Cerebellar nuclear complex (tissue), 1 donor: ENCODE results near the gene TNNI2.

Experiments used
- DNase-seq, 2 experiments: peaks; one replicate each; lab custom pipeline; 2025; lab: John Stamatoyannopoulos, UW

The TNNI2 gene

GRCh38 chr11:1834779-1835670, 3.8 kb upstream of the TNNI2 start, which contains the start of gene SYT8:
Gene SYT8, plus strand, starts transcription at chr11:1834990. Its CDS starts 116 bp downstream, at chr11:1835106.
- no peak for DNase-seq

- DNase-seq: no peak
These were observed 3.1 kb upstream of the TNNI2 start for GRCh38 chr11:1835671-1836010.

- DNase-seq: no peak
These were observed 2.5 kb upstream of the TNNI2 start for GRCh38 chr11:1836011-1836945.

GRCh38 chr11:1837171-1838076, 1.4 kb upstream of the TNNI2 start:
- DNase-seq: no peak

GRCh38 chr11:1838077-1838425, 730 bp upstream of the TNNI2 start:
- no peak for DNase-seq

GRCh38 chr11:1839204-1839923, 583 bp downstream of the TNNI2 start:
- DNase-seq: no peak

- DNase-seq: no peak
These were observed 1.4 kb downstream of the TNNI2 start for GRCh38 chr11:1839924-1840779.

GRCh38 chr11:1840780-1841480, 2.1 kb downstream of the TNNI2 start:
- no peak for DNase-seq

GRCh38 chr11:1841511-1842148, 2.8 kb downstream of the TNNI2 start:
- no peak for DNase-seq

- DNase-seq: no peak
These were observed 3.6 kb downstream of the TNNI2 start for GRCh38 chr11:1842149-1843097.

- DNase-seq: no peak
These were observed 4.3 kb downstream of the TNNI2 start for GRCh38 chr11:1843098-1843473.

GRCh38 chr11:1843796-1844195, 5.0 kb downstream of the TNNI2 start:
- DNase-seq: no peak

- DNase-seq: no peak
These were observed 5.7 kb downstream of the TNNI2 start for GRCh38 chr11:1844221-1845094.

- DNase-seq: no peak
These were observed 6.3 kb downstream of the TNNI2 start for GRCh38 chr11:1845095-1845429.

- no peak for DNase-seq
These were observed 7.0 kb downstream of the TNNI2 start for GRCh38 chr11:1845561-1846452.

- no peak for DNase-seq
These were observed 7.7 kb downstream of the TNNI2 start for GRCh38 chr11:1846453-1846932.
